H9 (cell line): ENCODE data around the gene EXPH5. TPM values are rescaled to one million over a fixed set of nuclear protein-coding genes. Genes with fewer than 3 reads are reported as not detected.

ENCODE experiments used
- DNase-seq: peaks from one replicate; pipeline ENCODE4 v3.0.0-alpha.2; 2017
- H2AFZ ChIP-seq: one replicate; pipeline ENCODE4 v1.6.1; 2013; ENCODE audit warnings: mild to moderate bottlenecking, low read length, control low read depth, moderate library complexity
- H2AK5ac ChIP-seq: 2 replicates; pipeline ENCODE4 v1.6.1; 2013; ENCODE audit warnings: low read length, control low read depth, mixed read lengths; ENCODE audit not compliant: insufficient read length
- H2BK120ac ChIP-seq: one replicate; pipeline ENCODE4 v1.6.1; 2013; ENCODE audit warnings: low read depth, mild to moderate bottlenecking, low read length, control low read depth, inconsistent platforms; ENCODE audit not compliant: poor library complexity, severe bottlenecking
- H2BK12ac ChIP-seq: 2 replicates; pipeline ENCODE4 v1.6.1; 2013; ENCODE audit warnings: low read length, control low read depth, mixed read lengths, low read depth; ENCODE audit not compliant: insufficient read length
- H2BK15ac ChIP-seq: 2 replicates; pipeline ENCODE4 v1.6.1; 2013; ENCODE audit warnings: low read depth, low read length, control low read depth
- H2BK20ac ChIP-seq: one replicate; pipeline ENCODE4 v1.6.1; 2013; ENCODE audit warnings: low read depth, mild to moderate bottlenecking, low read length, control low read depth, inconsistent platforms; ENCODE audit not compliant: poor library complexity, severe bottlenecking
- H2BK5ac ChIP-seq: 2 replicates; pipeline ENCODE4 v1.6.1; 2013; ENCODE audit warnings: low read length, control low read depth, mixed read lengths; ENCODE audit not compliant: insufficient read length
- H3K14ac ChIP-seq: 2 replicates; pipeline ENCODE4 v1.6.1; 2013; ENCODE audit warnings: low read length, control low read depth; ENCODE audit not compliant: insufficient read depth
- H3K18ac ChIP-seq: 2 replicates; pipeline ENCODE4 v1.6.1; 2013; ENCODE audit warnings: low read depth, mild to moderate bottlenecking, mixed read lengths, low read length, control low read depth; ENCODE audit not compliant: insufficient read length
- H3K23ac ChIP-seq: 2 replicates; pipeline ENCODE4 v1.6.1; 2013; ENCODE audit warnings: low read length, control low read depth, mixed read lengths, low read depth; ENCODE audit not compliant: insufficient read length
- H3K23me2 ChIP-seq: 2 replicates; pipeline ENCODE4 v1.6.1; 2013; ENCODE audit warnings: low read depth, mild to moderate bottlenecking, mixed read lengths, low read length, control low read depth; ENCODE audit not compliant: insufficient read length, poor library complexity, severe bottlenecking
- H3K27ac ChIP-seq: 2 replicates; pipeline ENCODE4 v1.5.1; 2013; ENCODE audit warnings: low read length, control low read depth, mixed read lengths, low read depth; ENCODE audit not compliant: insufficient read length
- H3K27me3 ChIP-seq: 2 replicates; pipeline ENCODE4 v1.6.1; 2013; ENCODE audit warnings: low read length, control low read depth, inconsistent platforms; ENCODE audit not compliant: insufficient read depth
- H3K4ac ChIP-seq: 2 replicates; pipeline ENCODE4 v1.6.1; 2013; ENCODE audit warnings: low read depth, mild to moderate bottlenecking, control low read depth, inconsistent platforms, low read length, moderate library complexity
- H3K4me1 ChIP-seq: 2 replicates; pipeline ENCODE4 v1.6.1; 2013; ENCODE audit warnings: low read length, control low read depth, inconsistent platforms; ENCODE audit not compliant: insufficient read depth
- H3K4me2 ChIP-seq: 2 replicates; pipeline ENCODE4 v1.6.1; 2013; ENCODE audit warnings: low read length, control low read depth, mixed read lengths; ENCODE audit not compliant: insufficient read length, insufficient read depth
- H3K56ac ChIP-seq: 2 replicates; pipeline ENCODE4 v1.6.1; 2013; ENCODE audit warnings: low read depth, mild to moderate bottlenecking, mixed read lengths, low read length, control low read depth; ENCODE audit not compliant: insufficient read length
- H3K79me1 ChIP-seq: 2 replicates; pipeline ENCODE4 v1.6.1; 2013; ENCODE audit warnings: low read depth, mild to moderate bottlenecking, moderate library complexity, low read length, control low read depth, inconsistent platforms; ENCODE audit not compliant: insufficient read depth, poor library complexity, severe bottlenecking
- H3K79me2 ChIP-seq: 2 replicates; pipeline ENCODE4 v1.6.1; 2013; ENCODE audit warnings: low read length, control low read depth, inconsistent platforms; ENCODE audit not compliant: insufficient read depth
- H3K9ac ChIP-seq: 2 replicates; pipeline ENCODE4 v1.6.1; 2013; ENCODE audit warnings: low read length, control low read depth, mixed read lengths; ENCODE audit not compliant: insufficient read length; ENCODE audit errors: extremely low read depth
- H3K9me3 ChIP-seq: one replicate; pipeline ENCODE4 v1.6.1; 2013; ENCODE audit warnings: low read depth, low read length, inconsistent platforms; ENCODE audit not compliant: control insufficient read depth
- H3T11ph ChIP-seq: one replicate; pipeline ENCODE4 v1.6.1; 2013; ENCODE audit warnings: mild to moderate bottlenecking, low read length, control low read depth, inconsistent platforms
- H4K20me1 ChIP-seq: one replicate; pipeline ENCODE4 v1.6.1; 2013; ENCODE audit not compliant: control insufficient read depth, insufficient read length, insufficient read depth
- H4K5ac ChIP-seq: 2 replicates; pipeline ENCODE4 v1.6.1; 2013; ENCODE audit warnings: low read depth, mild to moderate bottlenecking, mixed read lengths, low read length, control low read depth; ENCODE audit not compliant: insufficient read length
- H4K8ac ChIP-seq: replicated peaks from 2 replicates; pipeline ENCODE4 v1.6.1; 2013; ENCODE audit warnings: low read length, control low read depth, mixed read lengths, low read depth; ENCODE audit not compliant: insufficient read length
- H4K91ac ChIP-seq: 2 replicates; pipeline ENCODE4 v1.6.1; 2013; ENCODE audit warnings: low read depth, mild to moderate bottlenecking, moderate library complexity, mixed read lengths, low read length, control low read depth; ENCODE audit not compliant: insufficient read length
- H3K27ac Mint-ChIP-seq, 3 experiments: 2 replicates in 2 of 3; 3 replicates in 1 of 3; pipeline ENCODE4 v1.8.0; 2020 to 2021; ENCODE audit warnings: mixed read lengths in 3 of 3, mild to moderate bottlenecking in 1 of 3, moderate library complexity in 1 of 3
- H3K27me3 Mint-ChIP-seq: 2 replicates; pipeline ENCODE4 v1.8.0; 2021; ENCODE audit warnings: low read depth, mild to moderate bottlenecking, moderate library complexity, mixed read lengths
- H3K36me3 Mint-ChIP-seq, 3 experiments: 2 replicates in 2 of 3; 3 replicates in 1 of 3; pipeline ENCODE4 v1.8.0; 2020 to 2021; ENCODE audit warnings: low read depth in 3 of 3, mixed read lengths in 3 of 3; ENCODE audit not compliant: insufficient read depth in 1 of 3
- H3K4me1 Mint-ChIP-seq, 2 experiments: 2 replicates each; pipeline ENCODE4 v1.8.0; 2020; ENCODE audit warnings: mixed read lengths in 2 of 2
- H3K4me3 Mint-ChIP-seq, 2 experiments: 2 replicates in 1 of 2; 3 replicates in 1 of 2; pipeline ENCODE4 v1.8.0; 2020 to 2021; ENCODE audit warnings: mild to moderate bottlenecking in 2 of 2, mixed read lengths in 2 of 2, moderate library complexity in 1 of 2
- H3K9me3 Mint-ChIP-seq, 2 experiments: 2 replicates in 1 of 2; 3 replicates in 1 of 2; pipeline ENCODE4 v1.8.0; 2020; ENCODE audit warnings: mild to moderate bottlenecking in 2 of 2, mixed read lengths in 2 of 2, moderate library complexity in 1 of 2
- WGBS: extraction: QIAGEN DNeasy Blood & Tissue Kit; methylation state at CpG from one replicate; pipeline ENCODE4 v1.1.7; 2013; ENCODE audit warnings: missing lambda C conversion rate, low lambda C conversion rate, mixed read lengths; ENCODE audit not compliant: insufficient read length; ENCODE audit errors: extremely low coverage; 5-methylcytosine and 5-hydroxymethylcytosine counted together
- total RNA-seq: library from RNA; stranded (reverse); gene quantifications from 2 replicates; pipeline ENCODE4 v1.2.1, GENCODE V29; 2021
- TF ChIP-seq, protein P1 (sequence below): fragments of 200-600 bp; sonication (generic); conservative IDR thresholded peaks from 3 replicates; pipeline ENCODE4 v1.8.0; 2021; ENCODE audit warnings: antibody characterized with exemption, mild to moderate bottlenecking

EXPH5 gene
- total RNA-seq, 1 experiment from 2014 or later: 3.1 TPM

- Mint-ChIP-seq H3K36me3 (no peaks in the 10 kb centered on the region), H3K27me3 (peaks cover 8% of the 10 kb centered on the region), H3K4me3 (no peak overlapping the region), H3K9me3 (no peaks in the 10 kb centered on the region; a peak in 1 of 5 replicates), H3K4me1 (peaks cover 11 to 16% of the 10 kb centered on the region in 2 experiments), H3K27ac (no peak overlapping the region)
- H2AFZ ChIP-seq: no peak overlapping the region
- H3T11ph ChIP-seq: no peak overlapping the region
- no peak overlapping the region for H2BK5ac ChIP-seq
- no peak overlapping the region for H3K14ac ChIP-seq
- TF ChIP-seq, protein P1, sequence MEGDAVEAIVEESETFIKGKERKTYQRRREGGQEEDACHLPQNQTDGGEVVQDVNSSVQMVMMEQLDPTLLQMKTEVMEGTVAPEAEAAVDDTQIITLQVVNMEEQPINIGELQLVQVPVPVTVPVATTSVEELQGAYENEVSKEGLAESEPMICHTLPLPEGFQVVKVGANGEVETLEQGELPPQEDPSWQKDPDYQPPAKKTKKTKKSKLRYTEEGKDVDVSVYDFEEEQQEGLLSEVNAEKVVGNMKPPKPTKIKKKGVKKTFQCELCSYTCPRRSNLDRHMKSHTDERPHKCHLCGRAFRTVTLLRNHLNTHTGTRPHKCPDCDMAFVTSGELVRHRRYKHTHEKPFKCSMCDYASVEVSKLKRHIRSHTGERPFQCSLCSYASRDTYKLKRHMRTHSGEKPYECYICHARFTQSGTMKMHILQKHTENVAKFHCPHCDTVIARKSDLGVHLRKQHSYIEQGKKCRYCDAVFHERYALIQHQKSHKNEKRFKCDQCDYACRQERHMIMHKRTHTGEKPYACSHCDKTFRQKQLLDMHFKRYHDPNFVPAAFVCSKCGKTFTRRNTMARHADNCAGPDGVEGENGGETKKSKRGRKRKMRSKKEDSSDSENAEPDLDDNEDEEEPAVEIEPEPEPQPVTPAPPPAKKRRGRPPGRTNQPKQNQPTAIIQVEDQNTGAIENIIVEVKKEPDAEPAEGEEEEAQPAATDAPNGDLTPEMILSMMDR: no peak
- H4K8ac ChIP-seq: no peak overlapping the region
- DNase-seq: no peak
- no peak overlapping the region for H2AK5ac ChIP-seq
- no peak overlapping the region for H3K4me2 ChIP-seq
- H3K79me2 ChIP-seq: no peaks in the 10 kb centered on the region
- no peak overlapping the region for H2BK12ac ChIP-seq
- no peaks in the 10 kb centered on the region; the same call in none of the 2 replicates for H3K4me1 ChIP-seq
- H3K23ac ChIP-seq: no peak overlapping the region
- no peak overlapping the region for H3K4ac ChIP-seq
- no peak overlapping the region for H2BK15ac ChIP-seq
- no peak overlapping the region for H4K5ac ChIP-seq
- no peak overlapping the region for H3K9ac ChIP-seq
- H3K27me3 ChIP-seq: no peaks in the 10 kb centered on the region
- H2BK120ac ChIP-seq: no peak overlapping the region
- no peak overlapping the region for H4K91ac ChIP-seq
- H3K23me2 ChIP-seq: peaks cover 14% of the 10 kb centered on the region
- no peak overlapping the region for H3K56ac ChIP-seq
- H4K20me1 ChIP-seq: no peaks in the 10 kb centered on the region
- no peak overlapping the region for H2BK20ac ChIP-seq
- no CpG with 5 or more reads among the region's 4 CpGs for WGBS
- H3K27ac ChIP-seq: no peak overlapping the region
- H3K9me3 ChIP-seq: no peaks in the 10 kb centered on the region
- H3K79me1 ChIP-seq: no peaks in the 10 kb centered on the region
- no peak overlapping the region for H3K18ac ChIP-seq
These were observed 93.4 kb downstream of the EXPH5 start for GRCh38 chr11:108500169-108500568.
